H9 (cell line): Measurements from ENCODE around the gene TARBP1. TPM values are rescaled to one million over a fixed set of nuclear protein-coding genes. Genes with fewer than 3 reads are reported as not detected.

Source experiments
- DNase-seq: peaks from one replicate; pipeline ENCODE4 v3.0.0-alpha.2; 2017
- H2AFZ ChIP-seq: one replicate; pipeline ENCODE4 v1.6.1; 2013; ENCODE audit warnings: mild to moderate bottlenecking, low read length, control low read depth, moderate library complexity
- H2AK5ac ChIP-seq: 2 replicates; pipeline ENCODE4 v1.6.1; 2013; ENCODE audit warnings: low read length, control low read depth, mixed read lengths; ENCODE audit not compliant: insufficient read length
- H2BK120ac ChIP-seq: one replicate; pipeline ENCODE4 v1.6.1; 2013; ENCODE audit warnings: low read depth, mild to moderate bottlenecking, low read length, control low read depth, inconsistent platforms; ENCODE audit not compliant: poor library complexity, severe bottlenecking
- H2BK12ac ChIP-seq: 2 replicates; pipeline ENCODE4 v1.6.1; 2013; ENCODE audit warnings: low read length, control low read depth, mixed read lengths, low read depth; ENCODE audit not compliant: insufficient read length
- H2BK15ac ChIP-seq: 2 replicates; pipeline ENCODE4 v1.6.1; 2013; ENCODE audit warnings: low read depth, low read length, control low read depth
- H2BK20ac ChIP-seq: one replicate; pipeline ENCODE4 v1.6.1; 2013; ENCODE audit warnings: low read depth, mild to moderate bottlenecking, low read length, control low read depth, inconsistent platforms; ENCODE audit not compliant: poor library complexity, severe bottlenecking
- H2BK5ac ChIP-seq: 2 replicates; pipeline ENCODE4 v1.6.1; 2013; ENCODE audit warnings: low read length, control low read depth, mixed read lengths; ENCODE audit not compliant: insufficient read length
- H3K14ac ChIP-seq: 2 replicates; pipeline ENCODE4 v1.6.1; 2013; ENCODE audit warnings: low read length, control low read depth; ENCODE audit not compliant: insufficient read depth
- H3K18ac ChIP-seq: 2 replicates; pipeline ENCODE4 v1.6.1; 2013; ENCODE audit warnings: low read depth, mild to moderate bottlenecking, mixed read lengths, low read length, control low read depth; ENCODE audit not compliant: insufficient read length
- H3K23ac ChIP-seq: 2 replicates; pipeline ENCODE4 v1.6.1; 2013; ENCODE audit warnings: low read length, control low read depth, mixed read lengths, low read depth; ENCODE audit not compliant: insufficient read length
- H3K23me2 ChIP-seq: 2 replicates; pipeline ENCODE4 v1.6.1; 2013; ENCODE audit warnings: low read depth, mild to moderate bottlenecking, mixed read lengths, low read length, control low read depth; ENCODE audit not compliant: insufficient read length, poor library complexity, severe bottlenecking
- H3K27ac ChIP-seq: 2 replicates; pipeline ENCODE4 v1.5.1; 2013; ENCODE audit warnings: low read length, control low read depth, mixed read lengths, low read depth; ENCODE audit not compliant: insufficient read length
- H3K27me3 ChIP-seq: 2 replicates; pipeline ENCODE4 v1.6.1; 2013; ENCODE audit warnings: low read length, control low read depth, inconsistent platforms; ENCODE audit not compliant: insufficient read depth
- H3K4ac ChIP-seq: 2 replicates; pipeline ENCODE4 v1.6.1; 2013; ENCODE audit warnings: low read depth, mild to moderate bottlenecking, control low read depth, inconsistent platforms, low read length, moderate library complexity
- H3K4me1 ChIP-seq: 2 replicates; pipeline ENCODE4 v1.6.1; 2013; ENCODE audit warnings: low read length, control low read depth, inconsistent platforms; ENCODE audit not compliant: insufficient read depth
- H3K4me2 ChIP-seq: 2 replicates; pipeline ENCODE4 v1.6.1; 2013; ENCODE audit warnings: low read length, control low read depth, mixed read lengths; ENCODE audit not compliant: insufficient read length, insufficient read depth
- H3K56ac ChIP-seq: 2 replicates; pipeline ENCODE4 v1.6.1; 2013; ENCODE audit warnings: low read depth, mild to moderate bottlenecking, mixed read lengths, low read length, control low read depth; ENCODE audit not compliant: insufficient read length
- H3K79me1 ChIP-seq: 2 replicates; pipeline ENCODE4 v1.6.1; 2013; ENCODE audit warnings: low read depth, mild to moderate bottlenecking, moderate library complexity, low read length, control low read depth, inconsistent platforms; ENCODE audit not compliant: insufficient read depth, poor library complexity, severe bottlenecking
- H3K79me2 ChIP-seq: 2 replicates; pipeline ENCODE4 v1.6.1; 2013; ENCODE audit warnings: low read length, control low read depth, inconsistent platforms; ENCODE audit not compliant: insufficient read depth
- H3K9ac ChIP-seq: 2 replicates; pipeline ENCODE4 v1.6.1; 2013; ENCODE audit warnings: low read length, control low read depth, mixed read lengths; ENCODE audit not compliant: insufficient read length; ENCODE audit errors: extremely low read depth
- H3K9me3 ChIP-seq: one replicate; pipeline ENCODE4 v1.6.1; 2013; ENCODE audit warnings: low read depth, low read length, inconsistent platforms; ENCODE audit not compliant: control insufficient read depth
- H3T11ph ChIP-seq: one replicate; pipeline ENCODE4 v1.6.1; 2013; ENCODE audit warnings: mild to moderate bottlenecking, low read length, control low read depth, inconsistent platforms
- H4K20me1 ChIP-seq: one replicate; pipeline ENCODE4 v1.6.1; 2013; ENCODE audit not compliant: control insufficient read depth, insufficient read length, insufficient read depth
- H4K5ac ChIP-seq: 2 replicates; pipeline ENCODE4 v1.6.1; 2013; ENCODE audit warnings: low read depth, mild to moderate bottlenecking, mixed read lengths, low read length, control low read depth; ENCODE audit not compliant: insufficient read length
- H4K8ac ChIP-seq: replicated peaks from 2 replicates; pipeline ENCODE4 v1.6.1; 2013; ENCODE audit warnings: low read length, control low read depth, mixed read lengths, low read depth; ENCODE audit not compliant: insufficient read length
- H4K91ac ChIP-seq: 2 replicates; pipeline ENCODE4 v1.6.1; 2013; ENCODE audit warnings: low read depth, mild to moderate bottlenecking, moderate library complexity, mixed read lengths, low read length, control low read depth; ENCODE audit not compliant: insufficient read length
- H3K27ac Mint-ChIP-seq, 3 experiments: 2 replicates in 2 of 3; 3 replicates in 1 of 3; pipeline ENCODE4 v1.8.0; 2020 to 2021; ENCODE audit warnings: mixed read lengths in 3 of 3, mild to moderate bottlenecking in 1 of 3, moderate library complexity in 1 of 3
- H3K27me3 Mint-ChIP-seq: 2 replicates; pipeline ENCODE4 v1.8.0; 2021; ENCODE audit warnings: low read depth, mild to moderate bottlenecking, moderate library complexity, mixed read lengths
- H3K36me3 Mint-ChIP-seq, 3 experiments: 2 replicates in 2 of 3; 3 replicates in 1 of 3; pipeline ENCODE4 v1.8.0; 2020 to 2021; ENCODE audit warnings: low read depth in 3 of 3, mixed read lengths in 3 of 3; ENCODE audit not compliant: insufficient read depth in 1 of 3
- H3K4me1 Mint-ChIP-seq, 2 experiments: 2 replicates each; pipeline ENCODE4 v1.8.0; 2020; ENCODE audit warnings: mixed read lengths in 2 of 2
- H3K4me3 Mint-ChIP-seq, 2 experiments: 2 replicates in 1 of 2; 3 replicates in 1 of 2; pipeline ENCODE4 v1.8.0; 2020 to 2021; ENCODE audit warnings: mild to moderate bottlenecking in 2 of 2, mixed read lengths in 2 of 2, moderate library complexity in 1 of 2
- H3K9me3 Mint-ChIP-seq, 2 experiments: 2 replicates in 1 of 2; 3 replicates in 1 of 2; pipeline ENCODE4 v1.8.0; 2020; ENCODE audit warnings: mild to moderate bottlenecking in 2 of 2, mixed read lengths in 2 of 2, moderate library complexity in 1 of 2
- CTCF ChIP-seq: fragments of 200-600 bp; sonication (generic); conservative IDR thresholded peaks from 3 replicates; pipeline ENCODE4 v1.8.0; 2021; ENCODE audit warnings: antibody characterized with exemption, mild to moderate bottlenecking
- WGBS: extraction: QIAGEN DNeasy Blood & Tissue Kit; methylation state at CpG from one replicate; pipeline ENCODE4 v1.1.7; 2013; ENCODE audit warnings: missing lambda C conversion rate, low lambda C conversion rate, mixed read lengths; ENCODE audit not compliant: insufficient read length; ENCODE audit errors: extremely low coverage; 5-methylcytosine and 5-hydroxymethylcytosine counted together
- total RNA-seq: library from RNA; stranded (reverse); gene quantifications from 2 replicates; pipeline ENCODE4 v1.2.1, GENCODE V29; 2021

TARBP1 gene
- total RNA-seq, 1 experiment from 2014 or later = 20.2 TPM

DNA sequence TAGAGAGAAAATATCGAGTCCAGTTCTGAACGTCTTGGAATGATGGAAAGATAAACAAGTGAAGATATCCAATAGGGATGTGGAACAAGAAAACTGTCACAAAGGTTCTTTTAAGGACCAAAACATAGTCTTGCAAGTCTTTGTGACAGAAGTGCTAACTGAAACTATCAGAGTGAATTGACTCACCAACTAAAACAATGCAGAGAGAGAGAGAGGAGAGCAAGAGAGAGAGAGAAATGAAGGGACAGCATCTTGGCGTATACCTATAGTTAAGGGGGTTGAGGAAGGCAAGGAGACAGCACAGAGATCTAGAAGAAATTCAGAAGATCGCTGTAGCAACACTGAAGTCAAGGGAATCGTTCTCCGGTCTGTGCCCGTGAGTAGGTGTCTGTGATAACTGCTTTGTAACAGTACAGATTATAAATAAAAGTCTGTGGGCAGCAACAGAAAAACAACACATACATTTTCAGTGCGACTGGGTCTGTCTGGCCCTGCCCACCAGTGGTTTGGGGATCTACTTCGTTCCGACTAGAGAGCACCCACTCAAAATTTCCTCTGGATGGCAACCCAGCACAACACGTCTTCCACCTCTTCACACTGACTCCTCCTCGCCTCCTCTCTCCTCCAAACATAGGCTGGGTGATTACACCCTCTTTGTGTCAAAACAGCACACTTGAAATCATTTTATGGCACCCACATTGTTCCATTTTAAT lies 110.5 kb downstream of the TARBP1 start:
- H2BK20ac ChIP-seq = no peak overlapping the region
- H4K5ac ChIP-seq = no peak overlapping the region
- no peak overlapping the region for H3T11ph ChIP-seq
- no peak overlapping the region for H2BK15ac ChIP-seq
- no peak overlapping the region for H3K4me2 ChIP-seq
- no peak overlapping the region for H4K91ac ChIP-seq
- Mint-ChIP-seq H3K27ac (no peak overlapping the region), H3K36me3 (no peaks in the 10 kb centered on the region; a peak in 1 of 7 replicates), H3K4me1 (peaks cover 3 to 6% of the 10 kb centered on the region in 2 experiments; a peak in 3 of 4 replicates), H3K9me3 (no peaks in the 10 kb centered on the region), H3K4me3 (no peak overlapping the region), H3K27me3 (peaks cover 27% of the 10 kb centered on the region)
- no peak overlapping the region for H3K56ac ChIP-seq
- H2AK5ac ChIP-seq = no peak overlapping the region
- no peak overlapping the region for H3K4ac ChIP-seq
- H2BK120ac ChIP-seq = no peak overlapping the region
- H3K18ac ChIP-seq = no peak overlapping the region
- H3K23me2 ChIP-seq = no peaks in the 10 kb centered on the region
- TF ChIP-seq CTCF = no peak
- no peak overlapping the region for H2AFZ ChIP-seq
- no peaks in the 10 kb centered on the region for H4K20me1 ChIP-seq
- no peak overlapping the region for H2BK12ac ChIP-seq
- no peaks in the 10 kb centered on the region for H3K9me3 ChIP-seq
- H3K14ac ChIP-seq = no peak overlapping the region
- no peak overlapping the region for H3K9ac ChIP-seq
- no peaks in the 10 kb centered on the region for H3K27me3 ChIP-seq
- H3K79me2 ChIP-seq = no peaks in the 10 kb centered on the region
- no peaks in the 10 kb centered on the region for H3K4me1 ChIP-seq
- no peaks in the 10 kb centered on the region for H3K79me1 ChIP-seq
- no peak overlapping the region for H2BK5ac ChIP-seq
- WGBS = no CpG with 5 or more reads among the region's 12 CpGs
- H3K27ac ChIP-seq = no peak overlapping the region
- H3K23ac ChIP-seq = no peak overlapping the region
- H4K8ac ChIP-seq = no peak overlapping the region
- no peak for DNase-seq
